ENCODE measurements around the gene RHCE.

- TF ChIP-seq POLR2A (IDR thresholded peaks at IDR 0.05; ENCODE audit: low read depth, low read length) (no peak), POLR2AphosphoS5 (IDR thresholded peaks at IDR 0.05; ENCODE audit: low read depth, low read length) (no peak)
Observed at GRCh38 chr1:25356848-25357247, 63.8 kb downstream of the RHCE start.

All from GM12892 (cell line).